ENCODE measurements around the gene CLDN9. TPM values are rescaled to one million over a fixed set of nuclear protein-coding genes. Genes with fewer than 3 reads are reported as not detected.
A peak's percentile ranks its signal among the peaks of the same experiment; 100 is the strongest.

Gene CLDN9
- total and polyA plus RNA-seq, 2 donors (not counting 1 experiment from before 2014, with no cell fraction given): 0.04 TPM; not detected in 1

GRCh38 chr16:3057181-3058138, 44.7 kb downstream of the CLDN9 start:
- peak overlapping the region; percentile 59 for H3K4me3 Mint-ChIP-seq
- H3K27me3 Mint-ChIP-seq: no peaks in the 10 kb centered on the region
- intact Hi-C loops (cut with micrococcal nuclease): loop anchor here (2.0 kb wide), 3 partner anchors 19 to 43 kb away; no protein-coding TSS in a partner anchor
- no peak for ATAC-seq (ENCODE audit: low read depth)
- Histone ChIP-seq H3K4me2 (replicated peaks; ENCODE audit: low read depth, low read length, poor library complexity, severe bottlenecking) (peak overlapping the region; percentile 99), H3K9ac (ENCODE audit: low read length) (no peak overlapping the region), H3K4me1 (ENCODE audit: control insufficient read depth in 2 of 2, insufficient read depth in 2 of 2, low read length in 2 of 2) (peaks cover 20 to 22% of the 10 kb centered on the region in 2 donors), H3K4me3 (ENCODE audit: control extremely low read depth in 1 of 5, extremely low read depth in 1 of 5, insufficient read depth in 1 of 5, low read depth in 2 of 5, low read length in 4 of 5) (no peak overlapping the region), H3K79me2 (ENCODE audit: control insufficient read depth, insufficient read depth, low read length) (no peaks in the 10 kb centered on the region), H2AFZ (ENCODE audit: insufficient read depth, low read depth, low read length, poor library complexity, severe bottlenecking) (peak overlapping the region; percentile 98), H3K9me3 (ENCODE audit: control extremely low read depth in 1 of 3, control insufficient read depth in 2 of 3, insufficient read depth in 1 of 3, low read length in 2 of 3) (no peaks in the 10 kb centered on the region), H3K36me3 (replicated peaks in 1 of 2; ENCODE audit: control extremely low read depth in 1 of 2, control insufficient read depth in 1 of 2, extremely low read depth in 1 of 2, insufficient read depth in 2 of 2, low read length in 1 of 2) (no peaks in the 10 kb centered on the region), H3K27me3 (replicated peaks in 1 of 4; ENCODE audit: control extremely low read depth in 1 of 4, control insufficient read depth in 3 of 4, insufficient read depth in 4 of 4, low read length in 3 of 4) (peaks cover 0 to 6% (median 0%) of the 10 kb centered on the region in 4 experiments), H3K27ac (ENCODE audit: low read length in 2 of 2) (no peak overlapping the region), H4K20me1 (ENCODE audit: control insufficient read depth, insufficient read depth, low read length, poor library complexity, severe bottlenecking) (no peaks in the 10 kb centered on the region)
- WGBS (ENCODE audit: insufficient coverage): 97% methylated on average over 11 of the region's 22 CpGs
- no peak overlapping the region for H3K27ac Mint-ChIP-seq
- POLR2A ChIA-PET: interaction anchor here (0.5 to 2.1 kb wide), 3 partner anchors 72 to 219 kb away, joined by 3 to 10 read pairs (median 9); no protein-coding TSS in a partner anchor
- no peaks in the 10 kb centered on the region for H3K9me3 Mint-ChIP-seq (ENCODE audit: insufficient read depth)
- H3K4me1 Mint-ChIP-seq: peaks cover 24% of the 10 kb centered on the region
- TF ChIP-seq CTCF (IDR thresholded peaks at IDR 0.05): no peak
- no peak for TF ChIP-seq EZH2 (IDR thresholded peaks at IDR 0.05; ENCODE audit: borderline replicate concordance, insufficient read depth, low read depth, low read length, poor library complexity, severe bottlenecking)
- CTCF ChIA-PET: interaction anchor here (1.3 to 6.5 kb wide), 13 partner anchors 10 to 113 kb away, joined by 4 to 140 read pairs (median 8); partner anchors contain the start of genes HCFC1R1, THOC6 and ZNF213
- no peak for DNase-seq
